HG02870 (cell line): ENCODE results near the gene AFM.
A peak's percentile ranks its signal among the peaks of the same experiment; 100 is the strongest.
"Not testable (repeated sequence)": the region's sequence is repeated elsewhere in the genome, so short reads cannot be mapped to it uniquely, and the experiment has no call there.

Experiments used
- ATAC-seq: cut with Tn5 transposase; IDR thresholded peaks from one replicate; pipeline ENCODE4 v1.9.1; 2021; ENCODE audit warnings: mild to moderate bottlenecking, moderate library complexity; ENCODE audit not compliant: unreplicated experiment

Gene AFM

GRCh38 chr4:73499996-73500765 is 18.6 kb downstream of the AFM start:
- ATAC-seq: no peak

- no peak for ATAC-seq
These were observed 20.2 kb downstream of the AFM start for GRCh38 chr4:73501664-73502265.

GRCh38 chr4:73505567-73505966 is 24.0 kb downstream of the AFM start:
- ATAC-seq: no peak

- no peak for ATAC-seq
These were observed 26.0 kb downstream of the AFM start for GRCh38 chr4:73507541-73507940.

GRCh38 chr4:73508651-73509050 is 27.1 kb downstream of the AFM start:
- ATAC-seq: no peak

- ATAC-seq: no peak
These were observed 36.8 kb downstream of the AFM start for GRCh38 chr4:73518340-73518739.

- ATAC-seq: no peak
These were observed 39.3 kb downstream of the AFM start for GRCh38 chr4:73520821-73521220.

GRCh38 chr4:73523126-73523525 is 41.6 kb downstream of the AFM start:
- no peak for ATAC-seq

GRCh38 chr4:73525611-73526010 is 44.1 kb downstream of the AFM start:
- ATAC-seq: no peak

- ATAC-seq: no peak
These were observed 45.7 kb downstream of the AFM start for GRCh38 chr4:73527196-73527595.

GRCh38 chr4:73528171-73528570 is 46.6 kb downstream of the AFM start:
- no peak for ATAC-seq

- no peak for ATAC-seq
These were observed 52.2 kb downstream of the AFM start for GRCh38 chr4:73533515-73534422.

- ATAC-seq: peak; percentile 24
These were observed 56.6 kb downstream of the AFM start for GRCh38 chr4:73538162-73538561.

- no peak for ATAC-seq
These were observed 57.8 kb downstream of the AFM start for GRCh38 chr4:73539386-73539785.

GRCh38 chr4:73540826-73541225 is 59.3 kb downstream of the AFM start:
- ATAC-seq: no peak

- no peak for ATAC-seq
These were observed 59.7 kb downstream of the AFM start for GRCh38 chr4:73541251-73541650.

GRCh38 chr4:73544620-73545019 is 63.1 kb downstream of the AFM start:
- no peak for ATAC-seq

GRCh38 chr4:73550865-73551264 is 69.3 kb downstream of the AFM start:
- ATAC-seq: not testable (repeated sequence)
